ENCODE results near the gene NRP1. TPM values are rescaled to one million over a fixed set of nuclear protein-coding genes. Genes with fewer than 3 reads are reported as not detected.

NRP1 gene
- total and polyA plus RNA-seq, 2 donors (not counting 3 experiments of a cell fraction or from before 2014, with no cell fraction given): 122 to 306 TPM

DNA sequence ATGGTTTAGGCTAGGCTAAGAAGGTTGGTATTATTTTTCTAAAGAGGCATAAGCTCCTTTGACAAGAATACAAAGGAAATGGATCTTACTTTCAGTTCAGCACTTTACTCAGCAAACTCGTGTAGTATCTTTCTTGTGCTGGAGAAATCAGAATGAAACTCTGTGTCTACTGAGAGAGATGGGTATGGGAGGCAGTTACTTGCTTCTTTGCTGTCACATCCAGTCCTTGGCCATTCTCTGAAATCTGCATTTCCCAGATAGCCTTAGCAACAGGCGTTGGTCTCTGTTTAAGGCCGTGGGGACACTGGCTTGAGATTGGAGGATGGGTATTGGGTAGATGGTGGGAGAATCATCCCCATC is 180.5 kb downstream of the NRP1 start:
- intact Hi-C loops (cut with micrococcal nuclease): no loop called here

GRCh38 chr10:33153251-33153967 is 181.1 kb downstream of the NRP1 start:
- Histone ChIP-seq H3K36me3 (ENCODE audit: control insufficient read depth in 2 of 2, extremely low read depth in 1 of 2, insufficient read depth in 2 of 2, low read length in 2 of 2) (no peaks in the 10 kb centered on the region), H3K79me2 (ENCODE audit: control insufficient read depth, insufficient read depth, low read length) (no peaks in the 10 kb centered on the region), H3K9me1 (replicated peaks; ENCODE audit: control insufficient read depth, extremely low read depth, insufficient read depth, low read length) (no peaks in the 10 kb centered on the region), H3K4me2 (ENCODE audit: insufficient read depth, low read length) (no peak overlapping the region), H2AFZ (ENCODE audit: low read depth, low read length) (no peak overlapping the region), H3K27me3 (ENCODE audit: control insufficient read depth in 2 of 2, insufficient read depth in 2 of 2, low read length in 2 of 2) (peaks cover 0 to 4% of the 10 kb centered on the region in 2 experiments), H4K20me1 (replicated peaks; ENCODE audit: control insufficient read depth, extremely low read depth, insufficient read depth, low read length) (no peaks in the 10 kb centered on the region), H3K4me1 (ENCODE audit: control insufficient read depth, extremely low read depth, insufficient read depth, low read length) (peaks cover 10% of the 10 kb centered on the region), H3K9me3 (replicated peaks; ENCODE audit: control insufficient read depth, insufficient read depth, low read length) (no peaks in the 10 kb centered on the region), H3K9ac (replicated peaks; ENCODE audit: extremely low read depth, insufficient read depth, low read length) (no peak overlapping the region), H3K4me3 (replicated peaks in 1 of 3; ENCODE audit: insufficient read depth in 1 of 3, low read depth in 1 of 3, low read length in 3 of 3) (no peak overlapping the region), H3K27ac (ENCODE audit: insufficient read depth, low read depth, low read length) (no peak overlapping the region)
- TF ChIP-seq EZH2 (IDR thresholded peaks at IDR 0.05; ENCODE audit: borderline replicate concordance, low read depth, low read length, severe bottlenecking): no peak
- no peak for TF ChIP-seq GATA2 (IDR thresholded peaks at IDR 0.05; ENCODE audit: insufficient read depth, insufficient read length, low read depth, low read length)
- TF ChIP-seq MYC (IDR thresholded peaks at IDR 0.05; ENCODE audit: low read depth, low read length): no peak
- TF ChIP-seq JUN (IDR thresholded peaks at IDR 0.05; ENCODE audit: borderline replicate concordance, insufficient read depth, insufficient read length, low read depth): no peak
- no peak for TF ChIP-seq POLR2A (IDR thresholded peaks at IDR 0.05; ENCODE audit: low read depth, low read length)
- TF ChIP-seq, protein P1, sequence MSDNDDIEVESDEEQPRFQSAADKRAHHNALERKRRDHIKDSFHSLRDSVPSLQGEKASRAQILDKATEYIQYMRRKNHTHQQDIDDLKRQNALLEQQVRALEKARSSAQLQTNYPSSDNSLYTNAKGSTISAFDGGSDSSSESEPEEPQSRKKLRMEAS (IDR thresholded peaks at IDR 0.05; ENCODE audit: insufficient read depth, insufficient read length): no peak
- TF ChIP-seq FOS (IDR thresholded peaks at IDR 0.05; ENCODE audit: borderline replicate concordance, insufficient read depth, low read length): no peak
- no peak for TF ChIP-seq POLR2AphosphoS5 (IDR thresholded peaks at IDR 0.05; ENCODE audit: insufficient read depth, low read depth, low read length)
- TF ChIP-seq, protein P2, sequence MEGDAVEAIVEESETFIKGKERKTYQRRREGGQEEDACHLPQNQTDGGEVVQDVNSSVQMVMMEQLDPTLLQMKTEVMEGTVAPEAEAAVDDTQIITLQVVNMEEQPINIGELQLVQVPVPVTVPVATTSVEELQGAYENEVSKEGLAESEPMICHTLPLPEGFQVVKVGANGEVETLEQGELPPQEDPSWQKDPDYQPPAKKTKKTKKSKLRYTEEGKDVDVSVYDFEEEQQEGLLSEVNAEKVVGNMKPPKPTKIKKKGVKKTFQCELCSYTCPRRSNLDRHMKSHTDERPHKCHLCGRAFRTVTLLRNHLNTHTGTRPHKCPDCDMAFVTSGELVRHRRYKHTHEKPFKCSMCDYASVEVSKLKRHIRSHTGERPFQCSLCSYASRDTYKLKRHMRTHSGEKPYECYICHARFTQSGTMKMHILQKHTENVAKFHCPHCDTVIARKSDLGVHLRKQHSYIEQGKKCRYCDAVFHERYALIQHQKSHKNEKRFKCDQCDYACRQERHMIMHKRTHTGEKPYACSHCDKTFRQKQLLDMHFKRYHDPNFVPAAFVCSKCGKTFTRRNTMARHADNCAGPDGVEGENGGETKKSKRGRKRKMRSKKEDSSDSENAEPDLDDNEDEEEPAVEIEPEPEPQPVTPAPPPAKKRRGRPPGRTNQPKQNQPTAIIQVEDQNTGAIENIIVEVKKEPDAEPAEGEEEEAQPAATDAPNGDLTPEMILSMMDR (IDR thresholded peaks at IDR 0.05; ENCODE audit: extremely low read depth in 1 of 2, insufficient read depth in 1 of 2, low read depth in 1 of 2, low read length in 2 of 2): no peak
- intact Hi-C loops (cut with micrococcal nuclease) (no loop called here), dilution Hi-C loops (cut with MboI; ENCODE audit: extremely low pct_ligation_motif_present, low sequenced_read_pairs) (no loop called here)
- DNase-seq (ENCODE audit: low read depth, low spot score): no peak
- ChIA-PET POLR2A (no interaction called here), CTCF (interaction anchor here (1.1 to 2.6 kb wide), 5 partner anchors 10 to 80 kb away, joined by 3 to 23 read pairs (median 5); no protein-coding TSS in a partner anchor)
- BruUV-seq (replicated peaks): no TSS peak
- no peak for FAIRE-seq

More for the DNA sequence above, 180.5 kb downstream of the NRP1 start:
- Histone ChIP-seq H3K9me3 (replicated peaks; ENCODE audit: control insufficient read depth, insufficient read depth, low read length) (no peaks in the 10 kb centered on the region), H3K36me3 (ENCODE audit: control insufficient read depth in 2 of 2, extremely low read depth in 1 of 2, insufficient read depth in 2 of 2, low read length in 2 of 2) (no peaks in the 10 kb centered on the region), H3K27me3 (ENCODE audit: control insufficient read depth in 2 of 2, insufficient read depth in 2 of 2, low read length in 2 of 2) (peaks cover 0 to 4% of the 10 kb centered on the region in 2 experiments), H3K4me1 (ENCODE audit: control insufficient read depth, extremely low read depth, insufficient read depth, low read length) (peaks cover 10% of the 10 kb centered on the region), H3K9ac (replicated peaks; ENCODE audit: extremely low read depth, insufficient read depth, low read length) (no peak overlapping the region), H3K27ac (ENCODE audit: insufficient read depth, low read depth, low read length) (no peak overlapping the region), H4K20me1 (replicated peaks; ENCODE audit: control insufficient read depth, extremely low read depth, insufficient read depth, low read length) (no peaks in the 10 kb centered on the region), H3K79me2 (ENCODE audit: control insufficient read depth, insufficient read depth, low read length) (no peaks in the 10 kb centered on the region), H3K9me1 (replicated peaks; ENCODE audit: control insufficient read depth, extremely low read depth, insufficient read depth, low read length) (no peaks in the 10 kb centered on the region), H3K4me2 (ENCODE audit: insufficient read depth, low read length) (no peak overlapping the region), H3K4me3 (replicated peaks in 1 of 3; ENCODE audit: insufficient read depth in 1 of 3, low read depth in 1 of 3, low read length in 3 of 3) (no peak overlapping the region), H2AFZ (ENCODE audit: low read depth, low read length) (no peak overlapping the region)
- TF ChIP-seq MYC (IDR thresholded peaks at IDR 0.05; ENCODE audit: low read depth, low read length): no peak
- TF ChIP-seq EZH2 (IDR thresholded peaks at IDR 0.05; ENCODE audit: borderline replicate concordance, low read depth, low read length, severe bottlenecking): no peak
- dilution Hi-C loops (cut with MboI; ENCODE audit: extremely low pct_ligation_motif_present, low sequenced_read_pairs): no loop called here
- no TSS peak for BruUV-seq (replicated peaks)
- ChIA-PET POLR2A (no interaction called here), CTCF (interaction anchor here (1.1 to 2.6 kb wide), 4 partner anchors 10 to 80 kb away, joined by 3 to 23 read pairs (median 5); no protein-coding TSS in a partner anchor)
- FAIRE-seq: no peak
- DNase-seq (ENCODE audit: low read depth, low spot score): no peak

Measured in endothelial cell of umbilical vein (primary cell).